Natural killer cell (primary cell): Measurements from ENCODE around the gene SNX4. TPM values are rescaled to one million over a fixed set of nuclear protein-coding genes. Genes with fewer than 3 reads are reported as not detected.

Experiments used
- ATAC-seq, 3 donors: fragments of 150-1000 bp in 2 of 3; fragments of 200-7000 bp in 1 of 3; cut with Tn5 transposase; 1 replicate in 1 of 3; 2 replicates in 2 of 3; pipeline ENCODE4 v1.10.0; 2021; ENCODE audit warnings: mild to moderate bottlenecking in 2 of 3, moderate library complexity in 2 of 3
- DNase-seq, 2 donors: peaks; one replicate each; pipeline versions ENCODE4 v3.0.0 to v3.0.0-alpha.2; 2013 to 2021; ENCODE audit warnings: mixed read lengths in 1 of 2
- H3K27ac ChIP-seq: one replicate; pipeline ENCODE4 v1.5.1; 2013; ENCODE audit warnings: mild to moderate bottlenecking, low read length
- H3K27me3 ChIP-seq: one replicate; pipeline ENCODE4 v1.6.1; 2013; ENCODE audit warnings: low read length; ENCODE audit not compliant: control insufficient read depth, insufficient read depth
- H3K36me3 ChIP-seq: one replicate; pipeline ENCODE4 v1.6.1; 2013; ENCODE audit warnings: low read length; ENCODE audit not compliant: control insufficient read depth, insufficient read depth
- H3K4me1 ChIP-seq: one replicate; pipeline ENCODE4 v1.6.1; 2013; ENCODE audit warnings: low read length; ENCODE audit not compliant: control insufficient read depth, insufficient read depth
- H3K4me3 ChIP-seq: one replicate; pipeline ENCODE4 v1.5.1; 2013; ENCODE audit warnings: low read length
- H3K9me3 ChIP-seq: one replicate; pipeline ENCODE4 v1.6.1; 2013; ENCODE audit warnings: low read length; ENCODE audit not compliant: control insufficient read depth, insufficient read depth
- H3K27ac Mint-ChIP-seq, 2 donors: one replicate each; pipeline ENCODE4 v1.8.0; 2022; ENCODE audit warnings: mild to moderate bottlenecking in 2 of 2, mixed read lengths in 2 of 2, moderate library complexity in 1 of 2
- H3K27me3 Mint-ChIP-seq, 2 donors: one replicate each; pipeline ENCODE4 v1.8.0; 2022; ENCODE audit warnings: low read depth in 2 of 2, mixed read lengths in 2 of 2
- H3K36me3 Mint-ChIP-seq: one replicate; pipeline ENCODE4 v1.8.0; 2022; ENCODE audit warnings: mixed read lengths
- H3K4me1 Mint-ChIP-seq, 2 donors: one replicate each; pipeline ENCODE4 v1.8.0; 2022; ENCODE audit warnings: mixed read lengths in 2 of 2
- H3K4me3 Mint-ChIP-seq: one replicate; pipeline ENCODE4 v1.8.0; 2022; ENCODE audit warnings: mild to moderate bottlenecking, moderate library complexity, mixed read lengths
- H3K9me3 Mint-ChIP-seq, 2 donors: one replicate each; pipeline ENCODE4 v1.8.0; 2022; ENCODE audit warnings: mixed read lengths in 2 of 2
- CTCF ChIP-seq: fragments of 200-600 bp; IDR thresholded peaks from one replicate; pipeline ENCODE4 v1.8.0; 2022; ENCODE audit warnings: antibody characterized with exemption
- WGBS: methylation state at CpG from one replicate; pipeline ENCODE4 v1.1.7; 2013; ENCODE audit warnings: missing lambda C conversion rate; ENCODE audit not compliant: insufficient coverage; 5-methylcytosine and 5-hydroxymethylcytosine counted together
- intact Hi-C: fragments of 100-400 bp; cut with micrococcal nuclease; formaldehyde crosslinking; loops from one replicate; pipeline ENCODE4 v1.14.2; 2022
- total RNA-seq, 4 donors: library from RNA; stranded (reverse); fragments of 120-200 nt in 1 of 4; gene quantifications; one replicate each; pipeline versions ENCODE4 v1.2.3 to v1.2.4, GENCODE V29; 2013 to 2022

Gene SNX4
- total RNA-seq, 3 donors from 2014 or later (not counting 1 experiment from before 2014, with no cell fraction given) = 24.4 to 30.1 (median 29.5) TPM

DNA sequence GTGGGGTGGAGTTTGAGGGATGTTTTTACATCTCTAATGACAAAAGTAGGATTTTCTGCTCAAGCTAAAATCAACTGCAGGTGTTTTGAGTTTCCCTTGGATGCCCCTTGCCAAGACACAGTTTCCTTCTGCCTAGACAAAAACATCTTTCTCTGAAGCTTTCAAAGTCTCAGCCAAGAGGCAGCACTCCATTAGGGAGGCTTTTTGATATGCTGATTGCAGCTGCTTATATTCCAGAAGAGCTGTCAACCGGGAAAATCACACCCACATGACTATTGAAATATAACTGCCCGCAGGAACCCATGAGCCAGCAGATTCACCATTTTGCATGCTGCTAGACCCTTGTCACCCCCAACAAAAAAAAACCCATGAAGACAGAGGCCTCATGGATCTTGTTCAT is 117.4 kb downstream of the SNX4 start:
- no peak for ATAC-seq
- no peaks in the 10 kb centered on the region for H3K27me3 ChIP-seq
- H3K4me1 ChIP-seq = no peaks in the 10 kb centered on the region
- DNase-seq = no peak
- no peaks in the 10 kb centered on the region for H3K9me3 ChIP-seq
- TF ChIP-seq CTCF = no peak
- H3K4me3 Mint-ChIP-seq = no peak overlapping the region
- H3K27me3 Mint-ChIP-seq = peaks cover 7 to 15% of the 10 kb centered on the region in 2 donors
- WGBS = 96% methylated on average over 2 of the region's 2 CpGs
- intact Hi-C loops = no loop called here
- no peak overlapping the region for H3K4me3 ChIP-seq
- no peak overlapping the region for H3K27ac ChIP-seq
- no peaks in the 10 kb centered on the region for H3K36me3 ChIP-seq
- no peaks in the 10 kb centered on the region for H3K9me3 Mint-ChIP-seq
- H3K4me1 Mint-ChIP-seq = peaks cover 0 to 6% of the 10 kb centered on the region in 2 donors
- no peaks in the 10 kb centered on the region for H3K36me3 Mint-ChIP-seq
- no peak overlapping the region for H3K27ac Mint-ChIP-seq

GRCh38 chr3:125401402-125401801 is 118.6 kb downstream of the SNX4 start:
- Histone ChIP-seq H3K4me3 (no peak overlapping the region), H3K4me1 (no peaks in the 10 kb centered on the region), H3K27me3 (no peaks in the 10 kb centered on the region), H3K9me3 (no peaks in the 10 kb centered on the region), H3K36me3 (no peaks in the 10 kb centered on the region), H3K27ac (no peak overlapping the region)
- intact Hi-C loops = no loop called here
- 92% methylated on average over 1 of the region's 1 CpG for WGBS
- TF ChIP-seq CTCF = no peak
- no peaks in the 10 kb centered on the region for H3K9me3 Mint-ChIP-seq
- peaks cover 15 to 17% of the 10 kb centered on the region in 2 donors for H3K27me3 Mint-ChIP-seq
- ATAC-seq = no peak
- DNase-seq = no peak
- H3K4me1 Mint-ChIP-seq = peaks cover 0 to 6% of the 10 kb centered on the region in 2 donors
- no peaks in the 10 kb centered on the region for H3K36me3 Mint-ChIP-seq
- no peak overlapping the region for H3K27ac Mint-ChIP-seq
- H3K4me3 Mint-ChIP-seq = no peak overlapping the region

DNA sequence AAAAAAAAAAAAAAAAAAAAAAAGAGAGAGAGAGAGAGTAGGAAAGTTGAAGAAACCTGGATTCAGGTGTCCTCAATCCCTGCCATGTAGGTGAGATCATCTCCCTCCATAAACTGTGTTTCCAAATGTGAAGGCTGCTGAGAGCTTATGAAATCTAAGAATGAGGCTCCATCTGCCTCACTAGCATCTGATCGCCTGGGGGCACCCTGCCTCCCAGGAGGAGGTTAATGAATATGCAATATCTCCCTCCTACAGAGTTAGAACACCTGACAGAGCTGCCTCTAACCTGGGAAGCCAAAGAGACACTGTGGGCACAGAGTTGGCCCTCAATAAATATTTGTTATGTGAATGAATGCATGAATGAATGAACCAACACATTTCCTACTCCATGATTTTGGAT is 121.0 kb downstream of the SNX4 start:
- Mint-ChIP-seq H3K9me3 (no peaks in the 10 kb centered on the region), H3K36me3 (no peaks in the 10 kb centered on the region), H3K27ac (no peak overlapping the region), H3K27me3 (peaks cover 15 to 36% of the 10 kb centered on the region in 2 donors), H3K4me1 (no peaks in the 10 kb centered on the region), H3K4me3 (no peak overlapping the region)
- ATAC-seq (no peak), DNase-seq (no peak)
- H3K4me1 ChIP-seq = no peaks in the 10 kb centered on the region
- H3K27me3 ChIP-seq = no peaks in the 10 kb centered on the region
- intact Hi-C loops = no loop called here
- H3K4me3 ChIP-seq = no peak overlapping the region
- H3K36me3 ChIP-seq = no peaks in the 10 kb centered on the region
- no peak for TF ChIP-seq CTCF
- H3K9me3 ChIP-seq = no peaks in the 10 kb centered on the region
- no peak overlapping the region for H3K27ac ChIP-seq
- 57% methylated on average over 1 of the region's 1 CpG for WGBS

Other genes with a start within 250 kb of the SNX4 start
- 10 to 100 TPM; 61.1 to 72.5 (median 62.8) TPM for gene ZNF148, start 144.9 kb downstream of the SNX4 start, total RNA-seq
- gene OSBPL11, start 75.3 kb upstream of the SNX4 start, total RNA-seq = 10 to 100 TPM in 2 of 3 donors, 1 to 10 TPM in 1; 8.9 to 16.0 (median 11.4) TPM